NCI-H128 (cell line): ENCODE data around the gene PNPO.

ENCODE experiments used
- DNase-seq: peaks from one replicate; lab custom pipeline; 2025; ENCODE audit not compliant: unreplicated experiment; lab: John Stamatoyannopoulos, UW

Gene PNPO

DNA sequence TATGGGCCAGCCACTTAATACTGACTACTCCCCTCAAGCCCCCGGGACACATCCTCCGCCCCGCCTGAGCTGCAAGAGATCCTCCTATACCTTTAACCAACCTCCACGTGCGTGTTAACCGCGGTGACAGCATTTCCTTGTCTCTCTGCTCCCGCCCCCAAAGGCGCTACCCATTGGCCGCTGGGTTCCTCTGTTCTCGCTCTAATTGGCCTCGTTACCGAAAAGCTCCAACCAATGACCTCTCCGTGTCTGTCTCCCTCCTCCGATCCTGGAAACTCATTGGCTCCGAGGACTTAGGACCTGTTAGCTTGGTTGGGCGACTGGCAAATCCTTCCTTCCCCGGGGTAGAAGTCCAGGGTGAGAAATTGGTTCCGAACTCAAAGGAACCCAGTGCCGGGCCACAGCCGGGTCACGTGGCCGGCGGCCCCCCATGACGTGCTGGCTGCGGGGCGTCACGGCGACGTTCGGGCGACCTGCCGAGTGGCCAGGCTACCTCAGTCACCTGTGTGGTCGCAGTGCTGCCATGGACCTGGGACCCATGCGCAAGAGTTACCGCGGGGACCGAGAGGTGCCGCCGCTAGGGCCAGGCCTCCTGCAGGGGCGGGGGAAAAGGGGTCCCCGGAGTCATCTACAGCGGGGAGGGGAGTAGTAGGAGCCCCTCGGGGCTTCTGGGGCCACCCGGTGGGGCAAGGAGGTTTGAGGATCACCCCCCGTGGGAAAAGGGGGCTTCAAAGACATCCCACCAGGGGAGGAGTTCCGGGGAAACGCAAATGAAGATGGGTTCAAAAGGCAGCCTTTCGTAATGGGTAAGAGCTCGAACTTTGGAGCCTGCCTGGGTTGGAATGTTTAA is at the start of gene PNPO:
PNPO (plus strand) TSS at position 326 of the 850 bp plus-strand sequence; CDS start at position 431, 105 bp downstream.
- DNase-seq: peak; percentile 63

DNA sequence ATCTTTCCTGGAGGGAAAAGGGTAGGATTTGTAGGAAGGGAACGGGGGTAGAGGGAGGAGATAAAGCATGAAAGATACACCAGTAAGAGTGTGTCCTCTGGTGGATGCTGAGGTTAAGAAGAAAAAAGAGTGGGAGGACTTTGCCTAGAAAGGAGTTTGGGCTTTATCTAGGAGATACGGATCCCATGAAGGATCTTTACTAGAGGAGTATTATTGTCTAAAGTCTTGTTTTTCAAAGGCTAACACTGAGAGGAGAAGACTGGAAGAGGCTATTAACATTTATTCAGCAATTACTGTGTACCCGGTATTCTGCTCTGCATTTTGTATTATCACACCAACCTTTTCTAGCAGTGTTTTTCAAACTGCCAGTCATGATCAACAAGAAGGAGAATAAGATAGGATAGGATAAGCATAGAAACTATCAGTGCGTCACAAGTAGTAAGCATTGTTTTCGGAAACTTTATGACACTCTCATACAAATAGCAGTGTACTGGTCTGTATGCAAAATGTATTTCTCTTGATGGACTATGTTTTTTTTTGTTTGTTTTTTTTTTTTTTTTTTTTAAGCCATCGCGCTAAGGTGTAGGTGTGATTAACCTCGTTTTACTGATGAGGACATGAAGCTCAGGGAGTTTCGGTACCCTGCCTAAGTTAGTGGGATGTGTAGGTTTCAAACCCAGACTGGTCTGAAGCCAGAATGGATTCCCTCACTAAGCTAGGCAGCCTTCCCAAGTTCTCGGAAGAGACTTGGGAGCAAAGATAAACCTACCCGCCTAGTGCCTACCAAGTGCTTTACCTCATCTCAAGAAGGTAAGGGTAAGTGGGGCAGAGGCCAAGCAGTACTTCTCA is 46.6 kb upstream of the PNPO start:
- no peak for DNase-seq

DNA sequence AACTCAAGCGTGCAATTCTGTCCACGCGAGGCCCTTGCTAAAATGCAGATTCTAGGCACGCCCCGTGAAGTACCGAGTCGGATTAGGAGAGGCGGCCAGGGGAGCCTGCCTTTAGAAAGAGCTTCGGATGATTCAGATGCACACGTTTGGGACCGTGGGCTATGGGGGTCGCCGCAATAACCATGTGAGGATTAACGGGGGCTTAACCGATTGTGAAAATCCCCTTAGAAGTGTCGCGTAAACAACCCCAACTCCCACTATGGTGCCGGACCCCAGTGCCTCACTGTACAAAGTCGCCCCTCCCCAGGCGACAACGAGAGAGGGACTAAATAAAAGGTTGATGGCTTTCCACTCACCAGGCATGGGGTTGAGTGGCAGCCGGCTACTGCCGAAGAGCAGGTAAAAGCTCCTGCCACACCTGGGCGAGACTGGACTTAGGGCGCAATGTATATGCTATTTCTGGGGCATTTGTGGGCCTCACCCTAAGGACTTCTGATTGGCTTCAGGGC is 46.0 kb upstream of the PNPO start:
- no peak for DNase-seq

DNA sequence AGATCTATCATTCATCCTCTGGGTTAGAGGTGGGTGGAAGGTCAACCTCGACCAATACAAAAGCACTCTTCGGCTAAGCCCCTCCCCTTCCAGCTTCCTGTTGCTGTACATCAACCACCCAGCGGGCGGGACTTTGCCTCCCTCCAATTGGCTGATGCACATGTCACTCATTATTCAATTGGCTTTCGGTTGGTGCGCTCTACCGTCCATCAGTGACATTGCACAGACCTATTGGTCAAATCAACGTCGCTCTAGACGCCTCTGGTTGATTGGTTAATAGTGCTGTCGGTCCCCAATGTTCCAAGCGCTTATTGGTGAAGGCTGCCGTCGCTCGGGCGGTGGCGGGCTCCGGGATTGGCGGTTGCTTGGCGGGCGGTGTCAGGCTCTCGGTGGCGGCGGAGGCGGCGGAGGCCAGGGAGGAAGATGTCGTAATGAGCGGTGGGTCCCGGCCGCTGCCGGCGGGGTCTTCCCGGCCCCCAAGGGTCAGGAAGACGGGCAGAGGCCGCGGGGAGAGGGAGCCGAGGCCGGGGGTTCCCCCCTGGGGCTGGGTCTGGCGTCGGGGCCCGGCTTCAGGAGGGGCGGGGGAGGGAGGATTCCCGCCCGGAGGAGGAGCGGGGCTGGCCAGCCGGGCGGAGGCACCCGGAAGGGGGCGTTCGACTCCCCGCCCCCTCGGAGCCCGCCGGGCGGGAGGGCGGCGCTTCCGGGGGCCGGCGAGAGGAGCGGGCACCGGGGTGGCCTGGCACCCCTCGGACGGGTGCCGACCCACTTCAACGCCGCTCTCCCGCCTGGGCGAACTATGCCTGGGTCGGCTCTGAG is 45.3 kb upstream of the PNPO start, which contains the start of gene SP2:
SP2 (plus strand) TSS at position 381 of the 816 bp plus-strand sequence; CDS start at position 432, 51 bp downstream.
- DNase-seq: peak; percentile 99

DNA sequence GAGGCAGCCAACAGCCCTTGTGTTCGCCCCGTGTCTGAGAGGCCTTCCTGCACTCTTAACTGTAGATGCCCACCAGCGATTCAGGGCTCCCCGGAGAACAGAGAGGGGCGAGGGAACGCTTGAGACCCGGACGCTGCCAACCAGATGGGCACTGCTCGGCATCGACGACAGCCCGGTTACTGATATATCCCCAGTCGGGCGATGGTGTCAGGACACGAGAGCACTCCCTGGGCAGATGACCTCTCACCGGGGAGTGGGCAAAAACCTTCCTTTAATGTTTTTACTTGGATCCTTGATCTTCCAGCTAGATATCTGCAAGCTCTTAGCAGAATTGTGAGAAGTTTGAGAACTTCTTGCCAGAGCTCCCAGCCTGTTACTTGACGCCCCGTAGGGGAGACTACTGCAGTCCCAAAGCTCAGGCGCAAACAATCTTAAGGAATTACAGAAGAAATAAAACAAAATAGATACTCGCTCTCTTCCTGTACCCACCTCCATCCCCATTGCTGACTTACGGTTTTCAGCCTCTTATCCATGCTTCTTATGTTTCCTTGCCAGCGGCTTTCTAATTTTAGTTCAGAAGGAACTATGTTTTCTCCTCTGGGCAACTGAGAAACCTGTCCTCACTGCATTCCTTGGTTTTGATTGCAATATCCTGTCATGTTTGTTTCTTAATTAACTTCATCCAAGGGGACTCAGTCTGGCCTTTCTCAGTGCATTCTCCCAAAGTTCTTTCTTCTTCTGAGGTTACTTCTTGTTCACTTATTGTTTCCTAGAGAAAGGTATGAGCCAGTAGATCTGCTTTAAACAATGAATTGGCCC is 44.5 kb upstream of the PNPO start:
- no peak for DNase-seq

DNA sequence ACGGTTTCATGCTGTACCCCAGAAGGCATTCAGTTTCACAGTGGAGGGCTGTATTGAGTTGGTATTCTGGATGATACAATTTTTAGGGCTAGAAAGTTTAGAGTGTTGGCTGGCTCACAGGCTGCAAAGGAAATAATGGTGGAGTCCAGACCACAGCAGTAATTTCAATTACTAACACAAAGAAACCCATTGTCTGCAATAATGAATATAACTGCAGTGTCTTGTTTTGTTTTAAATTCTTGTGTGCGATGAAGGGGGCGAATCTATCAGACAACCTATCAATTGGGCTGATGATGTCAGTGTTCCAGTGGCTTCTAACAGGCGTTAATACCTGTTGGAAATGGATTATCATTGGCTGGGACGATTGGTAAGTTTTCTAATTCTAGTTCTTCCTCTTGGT is 43.8 kb upstream of the PNPO start:
- no peak for DNase-seq

DNA sequence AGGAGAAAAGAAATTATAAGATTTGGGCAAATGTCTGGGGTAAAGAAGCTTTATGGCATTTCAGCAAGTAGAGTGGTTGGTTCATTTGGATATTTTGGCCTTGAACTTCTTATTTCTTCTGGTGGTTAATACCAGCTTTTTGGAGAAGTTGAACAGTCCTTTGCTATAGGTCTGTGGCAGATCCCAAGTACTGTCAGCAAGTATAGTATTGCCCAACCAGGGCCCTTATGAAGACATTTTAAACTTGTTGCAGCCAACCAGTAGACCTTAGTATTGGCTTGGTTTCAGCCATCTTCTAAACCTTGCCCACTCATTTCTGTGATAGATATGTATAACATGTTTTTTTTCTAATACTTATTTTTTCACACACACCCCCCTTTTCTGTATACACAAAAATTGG is 43.1 kb upstream of the PNPO start:
- DNase-seq: no peak

DNA sequence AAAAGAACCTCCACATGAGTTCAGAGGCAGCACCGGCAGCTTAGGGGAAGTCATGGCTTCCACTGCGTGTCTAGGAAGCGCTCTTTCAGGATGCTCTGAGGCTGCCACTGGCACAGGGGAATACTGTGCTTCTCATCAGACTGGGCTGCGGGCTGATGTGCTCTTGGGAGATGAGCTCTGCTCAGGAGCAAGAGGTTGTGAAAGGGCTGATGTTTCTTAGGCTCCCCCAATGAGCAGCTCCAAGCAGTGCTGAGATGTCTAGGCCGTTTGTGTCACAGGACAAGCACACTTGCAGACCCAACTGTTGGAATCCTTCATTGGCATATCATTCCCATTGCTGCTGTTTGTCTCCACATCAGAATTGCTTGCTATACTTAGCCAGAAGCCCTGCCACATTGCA is 41.7 kb upstream of the PNPO start:
- no peak for DNase-seq

DNA sequence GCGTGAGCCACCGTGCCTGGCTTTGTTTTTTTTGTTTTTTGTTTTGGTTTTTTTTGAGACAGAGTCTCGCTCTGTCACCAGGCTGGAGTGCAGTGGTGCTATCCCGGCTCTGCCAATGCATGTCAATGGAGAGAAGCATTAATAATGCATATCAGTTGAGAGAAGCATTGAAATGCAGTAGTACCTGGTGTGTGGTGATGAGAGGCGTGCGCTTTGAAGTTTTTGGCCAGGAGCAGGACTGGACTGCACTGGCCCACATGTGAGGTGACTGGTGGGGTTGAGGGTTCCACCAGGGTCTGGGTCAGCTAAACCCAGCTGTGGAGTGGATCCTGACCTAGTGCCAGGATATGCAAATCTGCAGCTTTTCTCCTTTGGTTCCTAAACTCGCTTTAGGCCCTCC is 39.9 kb upstream of the PNPO start:
- no peak for DNase-seq

DNA sequence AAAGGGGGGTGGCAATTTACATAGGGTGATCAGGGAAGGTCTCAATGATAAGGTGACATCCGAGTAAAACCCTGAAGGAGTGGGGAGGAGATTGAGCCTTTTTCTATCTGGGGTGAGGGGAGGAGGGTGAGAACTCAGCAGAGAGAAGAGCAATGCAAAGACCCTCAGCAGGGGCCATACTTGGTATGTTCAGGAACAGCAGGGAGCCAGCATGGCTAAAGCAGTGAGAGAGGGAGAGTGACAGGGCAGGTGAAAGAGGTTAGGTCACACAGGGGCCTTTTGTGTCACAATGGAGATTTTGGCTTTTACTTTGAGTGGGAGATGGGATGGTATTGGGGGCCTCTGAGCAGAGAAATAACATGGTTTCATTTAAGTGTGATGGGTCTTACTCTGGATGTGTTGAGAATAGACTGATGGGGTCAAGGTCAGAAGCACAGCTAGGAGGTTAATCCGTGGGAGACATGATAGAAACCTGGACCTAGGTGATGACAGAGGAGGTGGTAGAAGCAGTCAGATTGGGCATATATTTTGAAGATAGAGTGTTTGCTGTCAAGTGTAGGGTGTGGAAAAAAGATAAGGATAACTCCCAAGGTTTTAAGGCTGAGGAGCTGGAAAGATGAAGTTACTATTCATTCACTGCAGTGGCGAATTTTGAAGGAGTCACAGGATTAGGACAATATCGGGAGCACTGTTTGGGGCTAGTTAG is 39.2 kb upstream of the PNPO start:
- DNase-seq: no peak

DNA sequence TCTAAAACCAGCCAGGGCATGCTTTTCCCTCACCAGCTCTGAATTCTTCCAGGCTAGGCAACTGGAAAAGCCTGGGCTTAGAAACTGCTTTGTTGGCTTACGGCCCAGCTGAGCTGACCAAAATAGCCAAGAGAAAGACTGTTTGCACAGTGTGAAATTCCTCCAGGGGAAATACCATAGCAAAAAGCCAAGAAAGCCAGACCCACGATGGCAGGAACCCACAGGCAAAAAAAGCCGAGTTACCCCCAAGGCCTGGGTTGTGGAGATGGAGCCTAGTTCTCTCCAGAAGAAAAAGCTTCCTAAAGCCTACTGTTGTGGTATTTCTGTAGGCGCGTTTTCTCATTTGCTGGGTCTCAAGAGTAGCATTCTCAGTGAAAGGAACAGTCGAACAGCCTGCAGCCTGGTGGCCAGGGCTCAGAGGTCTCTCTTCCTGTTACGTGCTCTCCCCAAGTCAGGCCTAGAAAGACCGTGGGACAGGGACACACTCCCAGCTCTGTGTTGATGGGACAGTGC is 36.1 kb upstream of the PNPO start:
- DNase-seq: no peak

DNA sequence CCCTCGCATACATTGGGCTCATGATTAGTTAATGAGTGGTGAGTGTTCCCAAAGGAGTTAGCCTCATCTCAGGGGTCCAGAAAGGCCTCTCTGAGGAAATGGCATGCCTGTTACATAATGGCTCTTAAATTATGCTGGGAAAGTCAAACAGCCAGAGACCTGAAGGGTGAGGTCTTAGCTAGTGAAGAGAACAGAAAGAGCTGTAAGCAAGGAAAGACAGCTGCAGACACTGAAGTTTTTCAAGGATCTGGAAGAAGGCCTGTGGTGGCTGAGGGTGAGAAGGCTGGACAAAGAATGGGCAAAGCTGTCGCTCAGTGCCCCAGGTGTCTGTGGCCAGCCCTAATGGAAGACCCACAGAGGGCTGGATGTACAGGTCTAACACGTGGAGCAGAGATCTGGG is 34.9 kb upstream of the PNPO start:
- DNase-seq: no peak

DNA sequence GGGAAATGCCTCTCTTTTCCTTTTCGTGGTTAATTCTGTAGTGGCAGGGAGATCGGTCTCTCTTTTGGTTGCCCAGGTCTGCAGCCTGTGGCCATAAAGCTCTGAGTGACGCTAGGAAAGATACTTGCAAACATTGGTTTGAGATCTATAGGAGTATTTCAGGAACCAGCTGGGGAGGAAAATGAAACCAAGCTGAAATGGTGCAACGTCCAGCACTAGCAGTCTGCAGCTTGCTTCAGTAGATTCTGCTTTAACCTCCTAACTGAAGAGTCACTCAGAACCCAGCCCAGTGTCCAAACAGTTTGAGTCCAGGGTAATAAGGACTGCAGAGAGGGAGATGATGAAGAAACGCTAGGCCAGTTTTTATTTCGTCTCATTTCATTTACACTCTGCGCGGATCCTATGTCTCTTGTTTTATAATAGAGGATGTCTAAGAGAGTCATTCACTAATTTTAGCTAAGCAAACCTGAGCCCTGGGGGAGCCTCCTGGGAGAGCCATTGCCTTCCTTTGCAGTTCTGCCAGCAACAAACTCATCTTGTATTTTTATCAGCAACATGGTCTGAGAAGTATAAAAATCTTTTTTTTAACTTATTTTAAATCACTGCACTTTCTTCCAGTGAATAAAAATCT is 33.3 kb upstream of the PNPO start:
- DNase-seq: no peak

DNA sequence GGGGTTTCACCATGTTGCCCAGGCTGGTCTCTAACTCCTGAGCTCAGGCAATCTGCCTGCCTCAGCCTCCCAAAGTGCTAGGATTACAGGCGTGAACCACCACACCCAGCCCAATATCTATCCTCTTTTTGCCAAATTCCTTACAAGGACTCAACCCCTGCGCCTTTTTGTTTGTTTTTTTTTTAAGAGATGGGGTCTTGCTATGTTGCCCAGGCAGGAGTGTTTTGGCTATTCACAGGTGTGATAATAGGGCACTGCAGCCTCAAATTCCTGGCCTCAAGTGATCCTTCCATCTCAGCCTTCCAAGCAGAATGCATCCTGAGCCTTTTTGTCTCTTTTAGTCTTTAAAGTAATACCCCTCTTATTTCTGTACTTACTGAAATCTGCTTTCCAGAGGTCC is 28.3 kb upstream of the PNPO start:
- DNase-seq: no peak

DNA sequence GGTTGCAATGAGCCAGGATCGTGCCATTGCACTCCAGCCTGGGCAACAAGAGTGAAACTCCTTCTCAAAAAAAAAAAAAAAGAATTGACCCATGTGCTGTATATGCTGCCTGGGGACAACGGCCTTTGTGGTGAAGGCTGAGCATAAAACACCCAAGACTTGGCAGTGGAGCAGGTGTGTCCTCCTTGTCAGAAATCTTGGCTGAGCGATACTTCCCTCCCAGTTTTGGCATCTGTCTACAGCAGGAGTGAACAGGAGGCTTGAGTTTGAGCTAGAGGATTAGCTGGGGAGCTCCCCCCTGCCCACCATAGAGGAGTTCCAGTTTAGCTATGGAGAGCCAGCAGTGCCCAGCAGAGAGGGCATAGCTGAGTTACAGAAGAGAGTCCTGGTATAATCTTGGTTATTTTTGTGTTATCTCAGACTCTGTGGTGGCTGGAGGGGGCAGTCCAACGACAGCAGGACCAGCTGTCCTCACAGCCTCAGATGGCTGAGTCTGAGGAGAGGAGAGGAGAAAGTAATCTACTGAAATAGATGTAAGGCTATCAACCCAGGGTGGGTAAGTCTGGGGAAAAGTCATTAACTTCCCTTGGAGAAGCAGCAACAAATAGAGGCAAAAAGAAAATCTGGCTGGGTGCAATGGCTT is 26.9 kb upstream of the PNPO start:
- DNase-seq: no peak

DNA sequence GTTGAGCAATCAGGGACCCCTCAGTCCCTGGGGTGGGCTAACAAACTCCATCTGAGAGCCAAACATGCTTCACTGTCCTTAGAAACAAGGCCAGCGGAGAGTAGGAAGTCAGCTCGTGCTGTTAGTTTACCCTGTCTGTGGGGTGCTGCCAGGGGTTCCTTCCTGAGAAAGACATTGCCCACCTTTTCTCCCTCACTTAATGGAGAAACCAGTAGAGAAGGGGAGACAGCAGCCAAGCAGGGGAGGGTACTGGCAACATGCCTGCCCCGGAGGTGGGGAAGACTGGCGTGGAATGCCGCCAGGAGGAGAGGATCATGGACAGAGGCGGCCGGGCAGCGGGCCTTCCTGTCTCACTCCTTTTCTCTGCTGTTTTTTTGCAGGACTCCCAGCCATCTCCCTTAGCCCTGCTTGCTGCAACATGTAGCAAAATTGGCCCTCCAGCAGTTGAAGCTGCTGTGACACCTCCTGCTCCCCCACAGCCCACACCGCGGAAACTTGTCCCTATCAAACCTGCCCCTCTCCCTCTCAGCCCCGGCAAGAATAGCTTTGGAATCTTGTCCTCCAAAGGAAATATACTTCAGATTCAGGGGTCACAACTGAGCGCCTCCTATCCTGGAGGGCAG is 25.5 kb upstream of the PNPO start:
- no peak for DNase-seq

DNA sequence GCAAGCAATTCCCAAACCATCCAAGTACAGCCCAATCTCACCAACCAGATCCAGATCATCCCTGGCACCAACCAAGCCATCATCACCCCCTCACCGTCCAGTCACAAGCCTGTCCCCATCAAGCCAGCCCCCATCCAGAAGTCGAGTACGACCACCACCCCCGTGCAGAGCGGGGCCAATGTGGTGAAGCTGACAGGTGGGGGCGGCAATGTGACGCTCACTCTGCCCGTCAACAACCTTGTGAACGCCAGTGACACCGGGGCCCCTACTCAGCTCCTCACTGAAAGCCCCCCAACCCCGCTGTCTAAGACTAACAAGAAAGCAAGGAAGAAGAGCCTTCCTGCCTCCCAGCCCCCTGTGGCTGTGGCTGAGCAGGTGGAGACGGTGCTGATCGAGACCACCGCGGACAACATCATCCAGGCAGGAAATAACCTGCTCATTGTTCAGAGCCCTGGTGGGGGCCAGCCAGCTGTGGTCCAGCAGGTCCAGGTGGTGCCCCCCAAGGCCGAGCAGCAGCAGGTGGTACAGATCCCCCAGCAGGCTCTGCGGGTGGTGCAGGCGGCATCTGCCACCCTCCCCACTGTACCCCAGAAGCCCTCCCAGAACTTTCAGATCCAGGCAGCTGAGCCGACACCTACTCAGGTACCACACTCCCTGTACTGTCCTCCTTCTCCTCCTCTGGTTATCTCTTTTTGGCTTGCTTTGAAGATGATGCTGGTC is 24.7 kb upstream of the PNPO start:
- no peak for DNase-seq
